Uterus (tissue), 4 donors: ENCODE results near the gene COL5A1. TPM values are rescaled to one million over a fixed set of nuclear protein-coding genes. Genes with fewer than 3 reads are reported as not detected.

Experiments
- DNase-seq, 2 donors: peaks; one replicate each; pipeline ENCODE4 v3.0.0-alpha.2; 2019 to 2020
- H3K27ac ChIP-seq, 2 donors: fragments of 200-600 bp; sonication (generic); 1 replicate in 1 of 2; 2 replicates in 1 of 2; pipeline ENCODE4 v1.5.1; 2016 to 2018
- H3K27me3 ChIP-seq, 2 donors: fragments of 200-600 bp; sonication (generic); one replicate each; pipeline ENCODE4 v1.5.1; 2018 to 2019; ENCODE audit warnings: control low read depth in 1 of 2
- H3K36me3 ChIP-seq, 2 donors: fragments of 200-600 bp; sonication (generic); one replicate each; pipeline ENCODE4 v1.5.1; 2019; ENCODE audit warnings: control low read depth in 1 of 2
- H3K4me1 ChIP-seq, 2 donors: fragments of 200-600 bp; sonication (generic); one replicate each; pipeline ENCODE4 v1.5.1; 2018 to 2019; ENCODE audit warnings: control low read depth in 1 of 2
- H3K4me3 ChIP-seq, 2 donors: fragments of 200-600 bp; sonication (generic); 1 replicate in 1 of 2; 2 replicates in 1 of 2; pipeline ENCODE4 v1.5.1; 2018 to 2019; ENCODE audit warnings: mild to moderate bottlenecking in 1 of 2
- H3K9me3 ChIP-seq, 2 donors: fragments of 200-600 bp; sonication (generic); one replicate each; pipeline ENCODE4 v1.5.1; 2019; ENCODE audit warnings: control low read depth in 1 of 2
- CTCF ChIP-seq, 4 experiments: fragments of 200-600 bp in 2 of 4; fragments of 450-650 bp in 2 of 4; sonication (generic) in 2 of 4; IDR thresholded peaks; one replicate each; pipeline ENCODE4 v1.5.1; 2016 to 2019; ENCODE audit warnings: antibody characterized with exemption in 4 of 4, mild to moderate bottlenecking in 2 of 4, moderate library complexity in 1 of 4
- POLR2A ChIP-seq, 2 donors: fragments of 450-650 bp; IDR thresholded peaks; one replicate each; pipeline ENCODE4 v1.6.1; 2016; ENCODE audit warnings: antibody characterized with exemption in 2 of 2, mild to moderate bottlenecking in 1 of 2, moderate library complexity in 1 of 2
- intact Hi-C: fragments of 100-400 bp; cut with DNase I; formaldehyde crosslinking; loops from one replicate; pipeline ENCODE4 v1.15.1; 2023; ENCODE audit warnings: low total_unique reads
- total RNA-seq, 4 donors: library from RNA; depleted of rRNA in 3 of 4; stranded (reverse); fragments of >200 nt in 3 of 4; gene quantifications; one replicate each; pipeline versions ENCODE4 v1.1.0 to v1.2.4, GENCODE V29; 2014 to 2023
- donor health status: DM: yes; HTN: yes; CAD: no.

COL5A1 gene
- total RNA-seq: 100 to 1,000 TPM in 2 of 4 donors, 10 to 100 TPM in 2; 21.2 to 604 (median 129) TPM

- no peaks in the 10 kb centered on the region for H3K36me3 ChIP-seq
- no peaks in the 10 kb centered on the region for H3K9me3 ChIP-seq
- intact Hi-C loops: loop anchor here (10.0 kb wide), 1 partner anchor 187 kb away; no protein-coding TSS in a partner anchor
- DNase-seq: peak; percentile 92 to 95
- peak within 1 kb of the TSS; percentile 91 to 98 for H3K27ac ChIP-seq
- TF ChIP-seq POLR2A (IDR thresholded peaks at IDR 0.05) (peak in 1 of 2 donors; percentile 96), CTCF (IDR thresholded peaks at IDR 0.05) (peak in 2 of 4 experiments; percentile 40 to 69)
- no peaks in the 10 kb centered on the region for H3K27me3 ChIP-seq
- H3K4me3 ChIP-seq: peak within 1 kb of the TSS; percentile 63 to 91
- H3K4me1 ChIP-seq: peaks cover under 1 to 5% of the 10 kb centered on the region in 2 donors
Observed at GRCh38 chr9:134641173-134641989, at the start of gene COL5A1. Gene COL5A1, plus strand, starts transcription at chr9:134641803. Its CDS starts 385 bp downstream, at chr9:134642188.

GRCh38 chr9:134592018-134592818 is 49.4 kb upstream of the COL5A1 start:
- H3K4me3 ChIP-seq: no peak overlapping the region
- no peaks in the 10 kb centered on the region for H3K9me3 ChIP-seq
- no peaks in the 10 kb centered on the region for H3K27me3 ChIP-seq
- TF ChIP-seq POLR2A (IDR thresholded peaks at IDR 0.05) (no peak), CTCF (IDR thresholded peaks at IDR 0.05) (no peak)
- intact Hi-C loops: no loop called here
- peaks cover 0 to 6% of the 10 kb centered on the region in 2 donors for H3K4me1 ChIP-seq
- H3K27ac ChIP-seq: peak overlapping the region; percentile 56 to 62
- DNase-seq: peak; percentile 41 to 59
- H3K36me3 ChIP-seq: no peaks in the 10 kb centered on the region

- no peak for DNase-seq
- intact Hi-C loops: no loop called here
Observed at GRCh38 chr9:134592819-134593200, 48.8 kb upstream of the COL5A1 start.

GRCh38 chr9:134593286-134594077 is 48.1 kb upstream of the COL5A1 start:
- H3K4me1 ChIP-seq: peaks cover 0 to 6% of the 10 kb centered on the region in 2 donors
- H3K4me3 ChIP-seq: no peak overlapping the region
- no peaks in the 10 kb centered on the region for H3K9me3 ChIP-seq
- TF ChIP-seq CTCF (IDR thresholded peaks at IDR 0.05) (no peak), POLR2A (IDR thresholded peaks at IDR 0.05) (no peak)
- no peaks in the 10 kb centered on the region for H3K36me3 ChIP-seq
- intact Hi-C loops: no loop called here
- no peaks in the 10 kb centered on the region for H3K27me3 ChIP-seq
- peak in 1 of 2 donors; percentile 10 for DNase-seq
- H3K27ac ChIP-seq: no peak overlapping the region

More at GRCh38 chr9:134592819-134593200, 48.8 kb upstream of the COL5A1 start:
- Histone ChIP-seq H3K9me3 (no peaks in the 10 kb centered on the region), H3K36me3 (no peaks in the 10 kb centered on the region), H3K4me1 (peaks cover 0 to 6% of the 10 kb centered on the region in 2 donors), H3K4me3 (no peak overlapping the region), H3K27ac (no peak overlapping the region), H3K27me3 (no peaks in the 10 kb centered on the region)
- no peak for TF ChIP-seq CTCF (IDR thresholded peaks at IDR 0.05)
- TF ChIP-seq POLR2A (IDR thresholded peaks at IDR 0.05): no peak
